H1 (cell line): ENCODE data around the gene NUBPL. TPM values are rescaled to one million over a fixed set of nuclear protein-coding genes. Genes with fewer than 3 reads are reported as not detected.

Experiments used
- CTCF ChIA-PET: fragments of 300-600 bp; sonication (Branson Sonifier 250); formaldehyde crosslinking; loops from one replicate; lab custom pipeline; 2021; ENCODE audit not compliant: partially characterized antibody; lab: Charles Lee
- POLR2A ChIA-PET: fragments of 300-600 bp; sonication (Branson Sonifier 250); formaldehyde crosslinking; loops from one replicate; lab custom pipeline; 2021; ENCODE audit warnings: inconsistent platforms; ENCODE audit not compliant: partially characterized antibody; lab: Charles Lee
- DNase-seq, 2 experiments: peaks; one replicate each; pipeline versions ENCODE4 v3.0.0 to v3.0.0-alpha.2; 2010 to 2022; ENCODE audit warnings: low spot score in 2 of 2, low read depth in 1 of 2, mixed read lengths in 1 of 2
- FAIRE-seq: peaks from 2 replicates; lab custom pipeline; 2011; peaks lifted over from hg19 to GRCh38; lab: Jason Lieb, UNC
- H2AFZ ChIP-seq: 2 replicates; pipeline ENCODE4 v1.8.1; 2012; ENCODE audit warnings: low read length, inconsistent platforms
- H2AK5ac ChIP-seq: 2 replicates; pipeline ENCODE4 v1.6.1; 2013; ENCODE audit warnings: low read depth, low read length
- H2BK120ac ChIP-seq: replicated peaks from 2 replicates; pipeline ENCODE3; 2013; ENCODE audit warnings: low read depth, low read length, inconsistent platforms
- H2BK12ac ChIP-seq: 2 replicates; pipeline ENCODE4 v1.6.1; 2013; ENCODE audit warnings: low read depth, low read length
- H2BK15ac ChIP-seq: 2 replicates; pipeline ENCODE4 v1.6.1; 2013; ENCODE audit warnings: low read length
- H2BK20ac ChIP-seq: 2 replicates; pipeline ENCODE4 v1.6.1; 2013; ENCODE audit warnings: low read length
- H2BK5ac ChIP-seq: 2 replicates; pipeline ENCODE4 v1.6.1; 2013; ENCODE audit warnings: low read depth, low read length
- H3K14ac ChIP-seq: 2 replicates; pipeline ENCODE4 v1.6.1; 2013; ENCODE audit warnings: inconsistent platforms; ENCODE audit not compliant: insufficient read length
- H3K18ac ChIP-seq: 2 replicates; pipeline ENCODE4 v1.6.1; 2013; ENCODE audit warnings: low read length; ENCODE audit errors: extremely low read depth
- H3K23ac ChIP-seq: 2 replicates; pipeline ENCODE4 v1.6.1; 2013; ENCODE audit warnings: inconsistent platforms; ENCODE audit not compliant: insufficient read length
- H3K23me2 ChIP-seq: 2 replicates; pipeline ENCODE4 v1.6.1; 2013; ENCODE audit warnings: low read depth, low read length
- H3K27ac ChIP-seq: 2 replicates; pipeline ENCODE4 v1.6.1; 2011; ENCODE audit warnings: low read depth, low read length, inconsistent platforms
- H3K27me3 ChIP-seq, 4 experiments: replicated peaks in 1 of 4; 1 replicate in 1 of 4; 2 replicates in 3 of 4; pipeline versions ENCODE4 v1.6.1 to v1.8.1; 2011 to 2013; ENCODE audit warnings: low read length in 3 of 4, mild to moderate bottlenecking in 3 of 4, inconsistent platforms in 2 of 4, mixed read lengths in 2 of 4, moderate library complexity in 1 of 4; ENCODE audit not compliant: control insufficient read depth in 3 of 4, insufficient read depth in 3 of 4; ENCODE audit errors: extremely low read depth in 1 of 4
- H3K36me3 ChIP-seq, 4 experiments: 2 replicates each; pipeline versions ENCODE4 v1.6.1 to v1.8.1; 2011 to 2013; ENCODE audit warnings: mild to moderate bottlenecking in 4 of 4, low read length in 3 of 4, moderate library complexity in 2 of 4, control low read depth in 1 of 4, inconsistent platforms in 1 of 4; ENCODE audit not compliant: insufficient read depth in 4 of 4, control insufficient read depth in 2 of 4
- H3K4ac ChIP-seq: replicated peaks from 2 replicates; pipeline ENCODE3; 2013; ENCODE audit warnings: low read length, low read depth, mixed read lengths, inconsistent platforms; ENCODE audit not compliant: insufficient read length
- H3K4me1 ChIP-seq, 4 experiments: replicated peaks in 1 of 4; 1 replicate in 1 of 4; 2 replicates in 3 of 4; pipeline versions ENCODE4 v1.6.1 to v1.8.1; 2011 to 2013; ENCODE audit warnings: low read length in 3 of 4, inconsistent platforms in 2 of 4, mixed read lengths in 1 of 4; ENCODE audit not compliant: insufficient read depth in 4 of 4, control insufficient read depth in 3 of 4
- H3K4me2 ChIP-seq, 2 experiments: 2 replicates each; pipeline versions ENCODE4 v1.6.1 to v1.8.1; 2011 to 2013; ENCODE audit warnings: low read depth in 2 of 2, low read length in 2 of 2, control low read depth in 1 of 2, inconsistent platforms in 1 of 2, mild to moderate bottlenecking in 1 of 2; ENCODE audit not compliant: insufficient read depth in 1 of 2
- H3K4me3 ChIP-seq, 4 experiments: fragments of 200-600, 300-600 bp in 1 of 4; sonication (generic), shearing (Covaris generic), sonication (Bioruptor Twin) in 1 of 4; 2 replicates each; pipeline versions ENCODE4 v1.5.1 to v1.8.1; 2011 to 2016; ENCODE audit warnings: low read length in 4 of 4, low read depth in 3 of 4, control low read depth in 2 of 4, inconsistent platforms in 2 of 4, mild to moderate bottlenecking in 2 of 4, mixed read lengths in 1 of 4, moderate library complexity in 1 of 4; ENCODE audit not compliant: insufficient read depth in 2 of 4; ENCODE audit errors: extremely low read depth in 1 of 4
- H3K56ac ChIP-seq: replicated peaks from 2 replicates; pipeline ENCODE3; 2013; ENCODE audit warnings: low read depth, mild to moderate bottlenecking, mixed read lengths, low read length, inconsistent platforms; ENCODE audit not compliant: insufficient read length
- H3K79me1 ChIP-seq: 2 replicates; pipeline ENCODE4 v1.6.1; 2013; ENCODE audit warnings: low read depth, low read length, control low read depth
- H3K79me2 ChIP-seq, 2 experiments: 2 replicates each; pipeline versions ENCODE4 v1.6.1 to v1.8.1; 2012 to 2013; ENCODE audit warnings: low read length in 2 of 2, mild to moderate bottlenecking in 2 of 2, inconsistent platforms in 1 of 2; ENCODE audit not compliant: insufficient read depth in 2 of 2, control insufficient read depth in 1 of 2
- H3K9ac ChIP-seq, 4 experiments: replicated peaks in 1 of 4; 1 replicate in 1 of 4; 2 replicates in 3 of 4; pipeline versions ENCODE4 v1.6.1 to v1.8.1; 2011 to 2013; ENCODE audit warnings: low read depth in 3 of 4, low read length in 3 of 4, control low read depth in 2 of 4, mild to moderate bottlenecking in 2 of 4, moderate library complexity in 2 of 4, inconsistent platforms in 1 of 4; ENCODE audit errors: extremely low read depth in 1 of 4
- H3K9me3 ChIP-seq, 2 experiments: 2 replicates each; pipeline versions ENCODE4 v1.6.1 to v1.8.1; 2012 to 2013; ENCODE audit warnings: mild to moderate bottlenecking in 2 of 2, moderate library complexity in 2 of 2, control low read depth in 1 of 2, inconsistent platforms in 1 of 2, low read depth in 1 of 2, low read length in 1 of 2, mixed read lengths in 1 of 2; ENCODE audit not compliant: insufficient read depth in 2 of 2
- H4K20me1 ChIP-seq, 2 experiments: replicated peaks in 1 of 2; 2 replicates each; pipeline versions ENCODE3 to v1.8.1; 2011 to 2013; ENCODE audit warnings: inconsistent platforms in 2 of 2, low read length in 2 of 2, mild to moderate bottlenecking in 1 of 2; ENCODE audit not compliant: insufficient read depth in 2 of 2, control insufficient read depth in 1 of 2
- H4K5ac ChIP-seq: 2 replicates; pipeline ENCODE4 v1.6.1; 2013; ENCODE audit warnings: low read length, low read depth, mixed read lengths, inconsistent platforms; ENCODE audit not compliant: insufficient read length
- H4K8ac ChIP-seq: 2 replicates; pipeline ENCODE4 v1.8.0; 2013; ENCODE audit warnings: mild to moderate bottlenecking, moderate library complexity, low read length, inconsistent platforms; ENCODE audit not compliant: insufficient read depth; ENCODE audit errors: extremely low read depth
- H4K91ac ChIP-seq: replicated peaks from 2 replicates; pipeline ENCODE3; 2013; ENCODE audit warnings: low read length, mixed read lengths, inconsistent platforms; ENCODE audit not compliant: insufficient read length
- ASH2L ChIP-seq: fragments of 200-600, 300-600 bp; sonication (generic); IDR thresholded peaks from one replicate; pipeline ENCODE4 v1.7.1; 2017; ENCODE audit warnings: low read length
- BCL11A ChIP-seq, 2 experiments: IDR thresholded peaks; one replicate each; pipeline ENCODE4 v1.6.1; 2011; ENCODE audit warnings: low read depth in 2 of 2, low read length in 2 of 2, mild to moderate bottlenecking in 2 of 2
- FOSL1 ChIP-seq: IDR thresholded peaks from 2 replicates; pipeline ENCODE4 v1.6.1; 2011; ENCODE audit warnings: mild to moderate bottlenecking, low read depth, low read length, moderate library complexity; ENCODE audit not compliant: insufficient read depth
- KDM4A ChIP-seq: IDR thresholded peaks from one replicate; pipeline ENCODE4 v1.7.1; 2012; ENCODE audit warnings: low read depth, mild to moderate bottlenecking, moderate library complexity, low read length, inconsistent platforms; ENCODE audit not compliant: severe bottlenecking
- SIN3A ChIP-seq, 2 experiments: IDR thresholded peaks in 1 of 2; conservative IDR thresholded peaks in 1 of 2; 2 replicates each; pipeline ENCODE4 v1.6.1; 2011 to 2012; ENCODE audit warnings: low read length in 2 of 2, improper control_type of control experiment in 1 of 2, low read depth in 1 of 2, mild to moderate bottlenecking in 1 of 2
- SP4 ChIP-seq: IDR thresholded peaks from 2 replicates; pipeline ENCODE4 v1.6.1; 2012; ENCODE audit warnings: low read length, inconsistent platforms
- TEAD4 ChIP-seq: IDR thresholded peaks from 2 replicates; pipeline ENCODE4 v1.6.1; 2012; ENCODE audit warnings: low read depth, low read length, inconsistent platforms, mixed read lengths
- WGBS, 2 experiments: shearing (Covaris generic) in 1 of 2; methylation state at CpG; one replicate each; pipeline versions ENCODE4 v1.1.6 to v1.1.7; 2013 to 2015; ENCODE audit warnings: low lambda C conversion rate in 2 of 2, mixed read lengths in 2 of 2, inconsistent platforms in 1 of 2, low coverage in 1 of 2, missing lambda C conversion rate in 1 of 2; ENCODE audit not compliant: insufficient replicate concordance in 2 of 2, insufficient coverage in 1 of 2, insufficient read length in 1 of 2; ENCODE audit errors: extremely low coverage in 1 of 2, missing lambda C conversion rate in 1 of 2; 5-methylcytosine and 5-hydroxymethylcytosine counted together
- polyA plus RNA-seq, 7 experiments: library from polyadenylated mRNA; depleted of rRNA in 3 of 7; stranded (reverse) in 5 of 7; unstranded in 2 of 7; fragments of >200 nt in 5 of 7; fragments of 200-250 nt in 2 of 7; gene quantifications; 1 replicate in 5 of 7; 2 replicates in 1 of 7; 4 replicates in 1 of 7; pipeline versions ENCODE4 v1.2.1 to v1.2.3, GENCODE V29; 2011 to 2013; ENCODE audit warnings: missing spikeins in 2 of 7, mixed read lengths in 2 of 7
- total RNA-seq: library from RNA; stranded (reverse); fragmentation: NEBNext Ultra II Directional; extraction: Animal tissue kit (Norgen Biotek cat#: 25700); gene quantifications from 2 replicates; pipeline ENCODE4 v1.2.1, GENCODE V29; 2021

NUBPL gene
- total and polyA plus RNA-seq, 2 of the 8 experiments (the other 6 are each of a cell fraction or from before 2014, with no cell fraction given) = 1.6 to 6.8 TPM

DNA sequence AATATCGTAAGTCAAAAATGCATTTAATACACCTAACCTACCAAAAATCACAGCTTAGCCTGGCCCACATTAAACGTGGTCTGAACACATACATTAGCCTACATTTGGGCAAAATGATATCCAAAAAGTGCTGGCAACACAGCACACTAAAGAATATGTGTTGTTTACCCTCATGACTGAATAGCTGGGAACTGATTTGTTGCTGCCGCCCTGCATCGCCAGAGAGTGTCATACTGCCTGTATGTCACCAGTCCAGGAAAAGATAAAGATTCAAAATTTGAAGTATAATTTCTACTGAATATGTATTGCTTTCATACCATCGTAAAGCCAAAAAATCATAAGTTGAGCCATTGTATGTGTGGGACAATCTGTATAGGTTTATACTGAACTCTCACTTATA is 157.8 kb downstream of the NUBPL start:
- TF ChIP-seq FOSL1 (no peak), SIN3A (conservative IDR thresholded peaks at IDR 0.05 in 1 of 2, IDR thresholded peaks at IDR 0.05 in 1 of 2; ENCODE audit: low read depth in 1 of 2, low read length in 2 of 2) (no peak), SP4 (no peak), BCL11A (IDR thresholded peaks at IDR 0.05; ENCODE audit: low read depth in 2 of 2, low read length in 2 of 2) (no peak), KDM4A (no peak), ASH2L (no peak), TEAD4 (no peak)
- Histone ChIP-seq H3K23ac (no peak overlapping the region), H3K79me2 (no peaks in the 10 kb centered on the region), H2BK120ac (no peak overlapping the region), H2AK5ac (no peak overlapping the region), H2AFZ (no peak overlapping the region), H2BK5ac (no peak overlapping the region), H3K27ac (no peak overlapping the region), H3K4me2 (no peak overlapping the region), H3K9me3 (peaks cover 5 to 7% of the 10 kb centered on the region in 2 experiments; a peak in 2 of 4 replicates), H2BK12ac (no peak overlapping the region), H3K18ac (no peak overlapping the region), H3K27me3 (peaks cover 0 to 1% (median 0%) of the 10 kb centered on the region in 4 experiments; a peak in 1 of 7 replicates), H4K5ac (no peak overlapping the region), H3K4me1 (no peaks in the 10 kb centered on the region), H3K23me2 (no peaks in the 10 kb centered on the region), H4K8ac (no peak overlapping the region), H3K56ac (no peak overlapping the region), H2BK15ac (no peak overlapping the region), H3K9ac (no peak overlapping the region), H4K20me1 (no peaks in the 10 kb centered on the region), H3K14ac (no peak overlapping the region), H3K4ac (no peak overlapping the region), H3K4me3 (no peak overlapping the region), H4K91ac (no peak overlapping the region), H2BK20ac (no peak overlapping the region), H3K79me1 (no peaks in the 10 kb centered on the region), H3K36me3 (no peaks in the 10 kb centered on the region)
- WGBS, 2 experiments = 82% methylated on average over 5 of the region's 5 CpGs; no CpG with 5 or more reads in 1 of the 2 experiments
- FAIRE-seq (no peak), DNase-seq (no peak)
- ChIA-PET CTCF (no interaction called here), POLR2A (no interaction called here)
